ENCODE results near the gene ACAD10. TPM values are rescaled to one million over a fixed set of nuclear protein-coding genes. Genes with fewer than 3 reads are reported as not detected.

Gene ACAD10
- total RNA-seq, 1 donor from 2014 or later: 36.6 TPM

GRCh38 chr12:111766608-111767361, 80.9 kb downstream of the ACAD10 start, which contains the start of gene ALDH2:
Gene ALDH2 (plus strand): TSS chr12:111766933. CDS start chr12:111766983, 50 bp downstream.
- Histone ChIP-seq H3K36me3 (no peaks in the 10 kb centered on the region), H3K4me1 (peaks cover 43% of the 10 kb centered on the region), H3K27ac (replicated peaks) (peak within 1 kb of the TSS; percentile 90), H3K4me3 (peak within 1 kb of the TSS; percentile 99), H3K27me3 (ENCODE audit: low read depth) (no peaks in the 10 kb centered on the region), H3K9me3 (replicated peaks) (no peaks in the 10 kb centered on the region)
- no peak for TF ChIP-seq CTCF (IDR thresholded peaks at IDR 0.05; ENCODE audit: borderline replicate concordance)
- peak; percentile 85 for DNase-seq
- intact Hi-C loops (cut with micrococcal nuclease): no loop called here

- peaks cover 48% of the 10 kb centered on the region for H3K4me1 ChIP-seq
- H3K27me3 ChIP-seq (ENCODE audit: low read depth): no peaks in the 10 kb centered on the region
- H3K9me3 ChIP-seq (replicated peaks): no peaks in the 10 kb centered on the region
- no peak for DNase-seq
- H3K36me3 ChIP-seq: no peaks in the 10 kb centered on the region
- H3K27ac ChIP-seq (replicated peaks): peak overlapping the region; percentile 90
- H3K4me3 ChIP-seq: peak overlapping the region; percentile 99
- TF ChIP-seq CTCF (IDR thresholded peaks at IDR 0.05; ENCODE audit: borderline replicate concordance): no peak
- intact Hi-C loops (cut with micrococcal nuclease): no loop called here
These were observed 81.7 kb downstream of the ACAD10 start for GRCh38 chr12:111767362-111768158.

- intact Hi-C loops (cut with micrococcal nuclease): no loop called here
These were observed 82.5 kb downstream of the ACAD10 start for GRCh38 chr12:111768159-111768895.

GRCh38 chr12:111769599-111769998, 83.7 kb downstream of the ACAD10 start:
- intact Hi-C loops (cut with micrococcal nuclease): no loop called here
- DNase-seq: no peak
- H3K27ac ChIP-seq (replicated peaks): no peak overlapping the region
- no peaks in the 10 kb centered on the region for H3K27me3 ChIP-seq (ENCODE audit: low read depth)
- no peak for TF ChIP-seq CTCF (IDR thresholded peaks at IDR 0.05; ENCODE audit: borderline replicate concordance)
- peaks cover 69% of the 10 kb centered on the region for H3K4me1 ChIP-seq
- no peaks in the 10 kb centered on the region for H3K9me3 ChIP-seq (replicated peaks)
- no peak overlapping the region for H3K4me3 ChIP-seq
- no peaks in the 10 kb centered on the region for H3K36me3 ChIP-seq

More at GRCh38 chr12:111768159-111768895, 82.5 kb downstream of the ACAD10 start:
- Histone ChIP-seq H3K4me3 (peak overlapping the region; percentile 99), H3K27me3 (ENCODE audit: low read depth) (no peaks in the 10 kb centered on the region), H3K4me1 (peaks cover 56% of the 10 kb centered on the region), H3K27ac (replicated peaks) (peak overlapping the region; percentile 90), H3K9me3 (replicated peaks) (no peaks in the 10 kb centered on the region), H3K36me3 (no peaks in the 10 kb centered on the region)
- no peak for TF ChIP-seq CTCF (IDR thresholded peaks at IDR 0.05; ENCODE audit: borderline replicate concordance)
- DNase-seq: no peak

All from left ventricle myocardium inferior (tissue), 1 donor.